ENCODE measurements around the gene PTPRN2. TPM values are rescaled to one million over a fixed set of nuclear protein-coding genes. Genes with fewer than 3 reads are reported as not detected.

The PTPRN2 gene
- total and polyA plus RNA-seq, 2 of the 13 experiments (the other 11 are each of a cell fraction or from before 2014, with no cell fraction given): 2.5 to 24.2 TPM

DNA sequence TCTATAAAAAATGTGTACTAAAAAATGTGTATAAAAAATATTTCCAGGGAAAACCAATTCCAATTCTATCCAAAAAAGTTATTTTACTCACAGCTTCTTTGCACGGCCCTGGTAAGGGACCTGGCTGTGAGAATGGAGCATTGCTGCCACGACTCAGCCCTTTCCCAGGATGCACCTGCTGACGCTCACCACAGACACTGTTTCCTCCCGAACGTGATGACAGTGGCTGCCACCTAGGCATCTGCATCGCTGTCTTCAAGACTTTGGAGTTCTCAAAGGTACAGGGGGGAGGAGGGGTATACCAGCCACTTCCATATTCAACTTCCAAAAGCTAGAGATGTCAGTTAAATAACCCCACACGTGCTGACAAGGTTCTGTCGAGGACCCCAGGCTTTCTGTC, 23.9 kb upstream of the PTPRN2 start (continued):
- no peak for TF ChIP-seq ZNF230 (CRISPR knock-in tag; IDR thresholded peaks at IDR 0.05)

- 90% methylated on average over 7 of the region's 7 CpGs for WGBS (ENCODE audit: low lambda C conversion rate)
- no peak for FAIRE-seq
- POLR2A ChIA-PET: no interaction called here
Observed at GRCh38 chr7:158609313-158609974, 21.8 kb upstream of the PTPRN2 start.

DNA sequence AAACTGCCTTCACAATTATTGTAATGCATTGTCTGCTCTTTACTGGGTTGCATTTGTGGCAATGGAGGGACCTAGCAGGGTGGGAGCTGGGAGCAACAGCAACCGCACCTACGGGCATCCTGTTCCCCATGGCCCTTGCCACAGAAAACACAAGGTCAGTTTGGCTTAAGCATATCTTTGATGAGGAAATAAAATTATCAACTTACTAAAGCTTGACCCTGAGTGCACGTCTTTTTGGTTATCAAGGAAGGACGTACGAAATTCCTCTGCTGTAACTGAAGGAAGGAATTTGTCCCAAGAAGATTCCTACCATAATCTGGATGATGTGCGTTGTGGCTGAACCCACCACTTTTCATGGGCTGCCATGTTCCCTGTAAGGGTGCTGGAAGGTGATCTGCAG, 19.9 kb upstream of the PTPRN2 start:
- H3K4me1 ChIP-seq (ENCODE audit: insufficient read depth, low read length): no peaks in the 10 kb centered on the region
- ChIA-PET CTCF (ENCODE audit: low intra/inter-chr PET ratio, low total read pairs) (no interaction called here), POLR2A (no interaction called here)
- no peaks in the 10 kb centered on the region for H3K36me3 ChIP-seq (replicated peaks in 1 of 2; ENCODE audit: control insufficient read depth in 1 of 2, insufficient read depth in 2 of 2, low read length in 2 of 2)
- no peaks in the 10 kb centered on the region for H3K27me3 ChIP-seq (ENCODE audit: control insufficient read depth in 1 of 2, insufficient read depth in 2 of 2, low read length in 2 of 2)
- WGBS (ENCODE audit: low lambda C conversion rate): 91% methylated on average over 6 of the region's 6 CpGs
- in situ Hi-C loops (cut with HindIII; ENCODE audit: extremely low pct_ligation_motif_present, low pct_unique_long_range_greater_than_20kb): no loop called here
- no peaks in the 10 kb centered on the region for H4K20me1 ChIP-seq (ENCODE audit: insufficient read depth, low read length)
- intact Hi-C loops (cut with micrococcal nuclease; ENCODE audit: unreplicated experiment): no loop called here
- no peaks in the 10 kb centered on the region for H3K9me3 ChIP-seq (ENCODE audit: low read length)
- no peak for DNase-seq (ENCODE audit: low spot score)
- no peak overlapping the region for H3K9ac ChIP-seq (ENCODE audit: insufficient read depth, low read depth, low read length)
- no peak for TF ChIP-seq ZNF343 (CRISPR knock-in tag; IDR thresholded peaks at IDR 0.05)
- TF ChIP-seq ZNF530 (CRISPR knock-in tag; IDR thresholded peaks at IDR 0.05; ENCODE audit: low read depth): no peak
- no peak for TF ChIP-seq FOSL1 (CRISPR knock-in tag; IDR thresholded peaks at IDR 0.05; ENCODE audit: borderline replicate concordance)
- TF ChIP-seq ZNF552 (CRISPR knock-in tag; IDR thresholded peaks at IDR 0.05; ENCODE audit: borderline replicate concordance): no peak
- TF ChIP-seq, protein P1, sequence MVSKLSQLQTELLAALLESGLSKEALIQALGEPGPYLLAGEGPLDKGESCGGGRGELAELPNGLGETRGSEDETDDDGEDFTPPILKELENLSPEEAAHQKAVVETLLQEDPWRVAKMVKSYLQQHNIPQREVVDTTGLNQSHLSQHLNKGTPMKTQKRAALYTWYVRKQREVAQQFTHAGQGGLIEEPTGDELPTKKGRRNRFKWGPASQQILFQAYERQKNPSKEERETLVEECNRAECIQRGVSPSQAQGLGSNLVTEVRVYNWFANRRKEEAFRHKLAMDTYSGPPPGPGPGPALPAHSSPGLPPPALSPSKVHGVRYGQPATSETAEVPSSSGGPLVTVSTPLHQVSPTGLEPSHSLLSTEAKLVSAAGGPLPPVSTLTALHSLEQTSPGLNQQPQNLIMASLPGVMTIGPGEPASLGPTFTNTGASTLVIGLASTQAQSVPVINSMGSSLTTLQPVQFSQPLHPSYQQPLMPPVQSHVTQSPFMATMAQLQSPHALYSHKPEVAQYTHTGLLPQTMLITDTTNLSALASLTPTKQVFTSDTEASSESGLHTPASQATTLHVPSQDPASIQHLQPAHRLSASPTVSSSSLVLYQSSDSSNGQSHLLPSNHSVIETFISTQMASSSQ (IDR thresholded peaks at IDR 0.05; ENCODE audit: low read depth): no peak
- TF ChIP-seq, protein P1 (CRISPR knock-in tag; IDR thresholded peaks at IDR 0.05; ENCODE audit: borderline replicate concordance): no peak
- no peak for TF ChIP-seq ZNF17 (CRISPR knock-in tag; IDR thresholded peaks at IDR 0.05)
- TF ChIP-seq, protein P2, sequence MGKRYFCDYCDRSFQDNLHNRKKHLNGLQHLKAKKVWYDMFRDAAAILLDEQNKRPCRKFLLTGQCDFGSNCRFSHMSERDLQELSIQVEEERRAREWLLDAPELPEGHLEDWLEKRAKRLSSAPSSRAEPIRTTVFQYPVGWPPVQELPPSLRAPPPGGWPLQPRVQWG (CRISPR knock-in tag; IDR thresholded peaks at IDR 0.05; ENCODE audit: borderline replicate concordance, low read depth): no peak
- no peak for TF ChIP-seq ZNF234 (CRISPR knock-in tag; conservative IDR thresholded peaks at IDR 0.05)
- FAIRE-seq: no peak
- no peaks in the 10 kb centered on the region for H3K79me2 ChIP-seq (ENCODE audit: insufficient read depth, low read length)
- H3K4me2 ChIP-seq (ENCODE audit: low read depth, low read length): no peak overlapping the region
- ATAC-seq: no peak
- no peak overlapping the region for H3K27ac ChIP-seq (ENCODE audit: extremely low read length, insufficient read depth, low read length)
- no peak overlapping the region for H2AFZ ChIP-seq (ENCODE audit: low read length)
- no peak overlapping the region for H3K4me3 ChIP-seq (replicated peaks in 1 of 3; ENCODE audit: insufficient read depth in 1 of 3, low read depth in 2 of 3, low read length in 3 of 3)
- no TSS peak for BruUV-seq (replicated peaks)

More at GRCh38 chr7:158609313-158609974, 21.8 kb upstream of the PTPRN2 start:
- H3K4me3 ChIP-seq (replicated peaks in 1 of 3; ENCODE audit: insufficient read depth in 1 of 3, low read depth in 2 of 3, low read length in 3 of 3): no peak overlapping the region
- no peaks in the 10 kb centered on the region for H4K20me1 ChIP-seq (ENCODE audit: insufficient read depth, low read length)
- H3K9me3 ChIP-seq (ENCODE audit: low read length): no peaks in the 10 kb centered on the region
- BruUV-seq (replicated peaks): no TSS peak
- H3K79me2 ChIP-seq (ENCODE audit: insufficient read depth, low read length): no peaks in the 10 kb centered on the region
- no peaks in the 10 kb centered on the region for H3K27me3 ChIP-seq (ENCODE audit: control insufficient read depth in 1 of 2, insufficient read depth in 2 of 2, low read length in 2 of 2)
- no peak overlapping the region for H3K9ac ChIP-seq (ENCODE audit: insufficient read depth, low read depth, low read length)
- H3K4me1 ChIP-seq (ENCODE audit: insufficient read depth, low read length): no peaks in the 10 kb centered on the region
- no peak overlapping the region for H3K27ac ChIP-seq (ENCODE audit: extremely low read length, insufficient read depth, low read length)
- no peaks in the 10 kb centered on the region for H3K36me3 ChIP-seq (replicated peaks in 1 of 2; ENCODE audit: control insufficient read depth in 1 of 2, insufficient read depth in 2 of 2, low read length in 2 of 2)
- in situ Hi-C loops (cut with HindIII; ENCODE audit: extremely low pct_ligation_motif_present, low pct_unique_long_range_greater_than_20kb): no loop called here
- no peak overlapping the region for H3K4me2 ChIP-seq (ENCODE audit: low read depth, low read length)
- ATAC-seq: no peak
- CTCF ChIA-PET (ENCODE audit: low intra/inter-chr PET ratio, low total read pairs): no interaction called here
- no peak for DNase-seq (ENCODE audit: low spot score)
- TF ChIP-seq ZMAT3 (CRISPR knock-in tag; conservative IDR thresholded peaks at IDR 0.05) (no peak), SUZ12 (IDR thresholded peaks at IDR 0.05; ENCODE audit: low read depth, low read length) (no peak), ATRX (CRISPR knock-in tag; IDR thresholded peaks at IDR 0.05; ENCODE audit: borderline replicate concordance) (no peak)
- no peak overlapping the region for H2AFZ ChIP-seq (ENCODE audit: low read length)
- intact Hi-C loops (cut with micrococcal nuclease; ENCODE audit: unreplicated experiment): no loop called here
